ENCODE data around the gene VWA8. TPM values are rescaled to one million over a fixed set of nuclear protein-coding genes. Genes with fewer than 3 reads are reported as not detected.

VWA8 gene
- total and polyA plus RNA-seq, 2 experiments from 2014 or later, result 6.3 to 24.6 TPM

DNA sequence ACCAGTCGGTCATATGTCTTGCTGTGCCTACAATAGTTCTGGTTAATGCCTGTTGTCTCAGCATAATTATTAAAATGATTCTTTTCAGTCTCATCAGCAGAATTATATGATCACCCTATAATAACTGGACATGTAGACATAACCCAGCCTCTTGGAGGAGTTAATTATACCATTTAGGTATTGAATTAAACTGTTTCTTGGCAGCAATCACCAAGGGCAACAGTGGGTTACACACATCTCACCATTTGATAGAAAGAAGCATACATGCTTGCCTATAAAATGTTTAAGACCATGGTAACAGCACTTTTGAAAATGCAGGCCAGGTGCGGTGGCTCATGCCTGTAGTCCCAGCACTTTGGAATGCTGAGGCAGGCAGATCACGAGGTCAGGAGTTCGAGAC, 318.9 kb downstream of the VWA8 start:
- H3K4me2 ChIP-seq, result no peak overlapping the region
- no peak overlapping the region for H3K27ac Mint-ChIP-seq

More for the DNA sequence above, 318.9 kb downstream of the VWA8 start:
- Mint-ChIP-seq H3K9me3 (no peaks in the 10 kb centered on the region), H3K36me3 (ENCODE audit: low read depth) (no peaks in the 10 kb centered on the region), H3K4me1 (peaks cover 8% of the 10 kb centered on the region; the same call in 2 of the 3 replicates), H3K27me3 (ENCODE audit: insufficient read depth, low read depth, poor library complexity) (no peaks in the 10 kb centered on the region), H3K4me3 (no peak overlapping the region)
- no peak for TF ChIP-seq ZNF331 (CRISPR knock-in tag; IDR thresholded peaks at IDR 0.05; ENCODE audit: low read depth)
- TF ChIP-seq NANOG (IDR thresholded peaks at IDR 0.05; ENCODE audit: borderline replicate concordance), result no peak
- TF ChIP-seq JUNB (IDR thresholded peaks at IDR 0.05; ENCODE audit: unreplicated experiment), result no peak
- TF ChIP-seq STAT1 (IDR thresholded peaks at IDR 0.05; ENCODE audit: unreplicated experiment), result no peak
- TF ChIP-seq, protein P1, sequence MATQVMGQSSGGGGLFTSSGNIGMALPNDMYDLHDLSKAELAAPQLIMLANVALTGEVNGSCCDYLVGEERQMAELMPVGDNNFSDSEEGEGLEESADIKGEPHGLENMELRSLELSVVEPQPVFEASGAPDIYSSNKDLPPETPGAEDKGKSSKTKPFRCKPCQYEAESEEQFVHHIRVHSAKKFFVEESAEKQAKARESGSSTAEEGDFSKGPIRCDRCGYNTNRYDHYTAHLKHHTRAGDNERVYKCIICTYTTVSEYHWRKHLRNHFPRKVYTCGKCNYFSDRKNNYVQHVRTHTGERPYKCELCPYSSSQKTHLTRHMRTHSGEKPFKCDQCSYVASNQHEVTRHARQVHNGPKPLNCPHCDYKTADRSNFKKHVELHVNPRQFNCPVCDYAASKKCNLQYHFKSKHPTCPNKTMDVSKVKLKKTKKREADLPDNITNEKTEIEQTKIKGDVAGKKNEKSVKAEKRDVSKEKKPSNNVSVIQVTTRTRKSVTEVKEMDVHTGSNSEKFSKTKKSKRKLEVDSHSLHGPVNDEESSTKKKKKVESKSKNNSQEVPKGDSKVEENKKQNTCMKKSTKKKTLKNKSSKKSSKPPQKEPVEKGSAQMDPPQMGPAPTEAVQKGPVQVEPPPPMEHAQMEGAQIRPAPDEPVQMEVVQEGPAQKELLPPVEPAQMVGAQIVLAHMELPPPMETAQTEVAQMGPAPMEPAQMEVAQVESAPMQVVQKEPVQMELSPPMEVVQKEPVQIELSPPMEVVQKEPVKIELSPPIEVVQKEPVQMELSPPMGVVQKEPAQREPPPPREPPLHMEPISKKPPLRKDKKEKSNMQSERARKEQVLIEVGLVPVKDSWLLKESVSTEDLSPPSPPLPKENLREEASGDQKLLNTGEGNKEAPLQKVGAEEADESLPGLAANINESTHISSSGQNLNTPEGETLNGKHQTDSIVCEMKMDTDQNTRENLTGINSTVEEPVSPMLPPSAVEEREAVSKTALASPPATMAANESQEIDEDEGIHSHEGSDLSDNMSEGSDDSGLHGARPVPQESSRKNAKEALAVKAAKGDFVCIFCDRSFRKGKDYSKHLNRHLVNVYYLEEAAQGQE (IDR thresholded peaks at IDR 0.05; ENCODE audit: unreplicated experiment), result no peak
- TF ChIP-seq ZNF114 (CRISPR knock-in tag; IDR thresholded peaks at IDR 0.05), result no peak
- TF ChIP-seq, protein P2, sequence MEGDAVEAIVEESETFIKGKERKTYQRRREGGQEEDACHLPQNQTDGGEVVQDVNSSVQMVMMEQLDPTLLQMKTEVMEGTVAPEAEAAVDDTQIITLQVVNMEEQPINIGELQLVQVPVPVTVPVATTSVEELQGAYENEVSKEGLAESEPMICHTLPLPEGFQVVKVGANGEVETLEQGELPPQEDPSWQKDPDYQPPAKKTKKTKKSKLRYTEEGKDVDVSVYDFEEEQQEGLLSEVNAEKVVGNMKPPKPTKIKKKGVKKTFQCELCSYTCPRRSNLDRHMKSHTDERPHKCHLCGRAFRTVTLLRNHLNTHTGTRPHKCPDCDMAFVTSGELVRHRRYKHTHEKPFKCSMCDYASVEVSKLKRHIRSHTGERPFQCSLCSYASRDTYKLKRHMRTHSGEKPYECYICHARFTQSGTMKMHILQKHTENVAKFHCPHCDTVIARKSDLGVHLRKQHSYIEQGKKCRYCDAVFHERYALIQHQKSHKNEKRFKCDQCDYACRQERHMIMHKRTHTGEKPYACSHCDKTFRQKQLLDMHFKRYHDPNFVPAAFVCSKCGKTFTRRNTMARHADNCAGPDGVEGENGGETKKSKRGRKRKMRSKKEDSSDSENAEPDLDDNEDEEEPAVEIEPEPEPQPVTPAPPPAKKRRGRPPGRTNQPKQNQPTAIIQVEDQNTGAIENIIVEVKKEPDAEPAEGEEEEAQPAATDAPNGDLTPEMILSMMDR (conservative IDR thresholded peaks at IDR 0.05; ENCODE audit: low read depth in 2 of 2), result no peak
- TF ChIP-seq, protein P3, sequence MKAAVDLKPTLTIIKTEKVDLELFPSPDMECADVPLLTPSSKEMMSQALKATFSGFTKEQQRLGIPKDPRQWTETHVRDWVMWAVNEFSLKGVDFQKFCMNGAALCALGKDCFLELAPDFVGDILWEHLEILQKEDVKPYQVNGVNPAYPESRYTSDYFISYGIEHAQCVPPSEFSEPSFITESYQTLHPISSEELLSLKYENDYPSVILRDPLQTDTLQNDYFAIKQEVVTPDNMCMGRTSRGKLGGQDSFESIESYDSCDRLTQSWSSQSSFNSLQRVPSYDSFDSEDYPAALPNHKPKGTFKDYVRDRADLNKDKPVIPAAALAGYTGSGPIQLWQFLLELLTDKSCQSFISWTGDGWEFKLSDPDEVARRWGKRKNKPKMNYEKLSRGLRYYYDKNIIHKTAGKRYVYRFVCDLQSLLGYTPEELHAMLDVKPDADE (IDR thresholded peaks at IDR 0.05), result no peak
- TF ChIP-seq EZH2phosphoT487 (IDR thresholded peaks at IDR 0.05; ENCODE audit: unreplicated experiment), result no peak
- TF ChIP-seq, protein P4, sequence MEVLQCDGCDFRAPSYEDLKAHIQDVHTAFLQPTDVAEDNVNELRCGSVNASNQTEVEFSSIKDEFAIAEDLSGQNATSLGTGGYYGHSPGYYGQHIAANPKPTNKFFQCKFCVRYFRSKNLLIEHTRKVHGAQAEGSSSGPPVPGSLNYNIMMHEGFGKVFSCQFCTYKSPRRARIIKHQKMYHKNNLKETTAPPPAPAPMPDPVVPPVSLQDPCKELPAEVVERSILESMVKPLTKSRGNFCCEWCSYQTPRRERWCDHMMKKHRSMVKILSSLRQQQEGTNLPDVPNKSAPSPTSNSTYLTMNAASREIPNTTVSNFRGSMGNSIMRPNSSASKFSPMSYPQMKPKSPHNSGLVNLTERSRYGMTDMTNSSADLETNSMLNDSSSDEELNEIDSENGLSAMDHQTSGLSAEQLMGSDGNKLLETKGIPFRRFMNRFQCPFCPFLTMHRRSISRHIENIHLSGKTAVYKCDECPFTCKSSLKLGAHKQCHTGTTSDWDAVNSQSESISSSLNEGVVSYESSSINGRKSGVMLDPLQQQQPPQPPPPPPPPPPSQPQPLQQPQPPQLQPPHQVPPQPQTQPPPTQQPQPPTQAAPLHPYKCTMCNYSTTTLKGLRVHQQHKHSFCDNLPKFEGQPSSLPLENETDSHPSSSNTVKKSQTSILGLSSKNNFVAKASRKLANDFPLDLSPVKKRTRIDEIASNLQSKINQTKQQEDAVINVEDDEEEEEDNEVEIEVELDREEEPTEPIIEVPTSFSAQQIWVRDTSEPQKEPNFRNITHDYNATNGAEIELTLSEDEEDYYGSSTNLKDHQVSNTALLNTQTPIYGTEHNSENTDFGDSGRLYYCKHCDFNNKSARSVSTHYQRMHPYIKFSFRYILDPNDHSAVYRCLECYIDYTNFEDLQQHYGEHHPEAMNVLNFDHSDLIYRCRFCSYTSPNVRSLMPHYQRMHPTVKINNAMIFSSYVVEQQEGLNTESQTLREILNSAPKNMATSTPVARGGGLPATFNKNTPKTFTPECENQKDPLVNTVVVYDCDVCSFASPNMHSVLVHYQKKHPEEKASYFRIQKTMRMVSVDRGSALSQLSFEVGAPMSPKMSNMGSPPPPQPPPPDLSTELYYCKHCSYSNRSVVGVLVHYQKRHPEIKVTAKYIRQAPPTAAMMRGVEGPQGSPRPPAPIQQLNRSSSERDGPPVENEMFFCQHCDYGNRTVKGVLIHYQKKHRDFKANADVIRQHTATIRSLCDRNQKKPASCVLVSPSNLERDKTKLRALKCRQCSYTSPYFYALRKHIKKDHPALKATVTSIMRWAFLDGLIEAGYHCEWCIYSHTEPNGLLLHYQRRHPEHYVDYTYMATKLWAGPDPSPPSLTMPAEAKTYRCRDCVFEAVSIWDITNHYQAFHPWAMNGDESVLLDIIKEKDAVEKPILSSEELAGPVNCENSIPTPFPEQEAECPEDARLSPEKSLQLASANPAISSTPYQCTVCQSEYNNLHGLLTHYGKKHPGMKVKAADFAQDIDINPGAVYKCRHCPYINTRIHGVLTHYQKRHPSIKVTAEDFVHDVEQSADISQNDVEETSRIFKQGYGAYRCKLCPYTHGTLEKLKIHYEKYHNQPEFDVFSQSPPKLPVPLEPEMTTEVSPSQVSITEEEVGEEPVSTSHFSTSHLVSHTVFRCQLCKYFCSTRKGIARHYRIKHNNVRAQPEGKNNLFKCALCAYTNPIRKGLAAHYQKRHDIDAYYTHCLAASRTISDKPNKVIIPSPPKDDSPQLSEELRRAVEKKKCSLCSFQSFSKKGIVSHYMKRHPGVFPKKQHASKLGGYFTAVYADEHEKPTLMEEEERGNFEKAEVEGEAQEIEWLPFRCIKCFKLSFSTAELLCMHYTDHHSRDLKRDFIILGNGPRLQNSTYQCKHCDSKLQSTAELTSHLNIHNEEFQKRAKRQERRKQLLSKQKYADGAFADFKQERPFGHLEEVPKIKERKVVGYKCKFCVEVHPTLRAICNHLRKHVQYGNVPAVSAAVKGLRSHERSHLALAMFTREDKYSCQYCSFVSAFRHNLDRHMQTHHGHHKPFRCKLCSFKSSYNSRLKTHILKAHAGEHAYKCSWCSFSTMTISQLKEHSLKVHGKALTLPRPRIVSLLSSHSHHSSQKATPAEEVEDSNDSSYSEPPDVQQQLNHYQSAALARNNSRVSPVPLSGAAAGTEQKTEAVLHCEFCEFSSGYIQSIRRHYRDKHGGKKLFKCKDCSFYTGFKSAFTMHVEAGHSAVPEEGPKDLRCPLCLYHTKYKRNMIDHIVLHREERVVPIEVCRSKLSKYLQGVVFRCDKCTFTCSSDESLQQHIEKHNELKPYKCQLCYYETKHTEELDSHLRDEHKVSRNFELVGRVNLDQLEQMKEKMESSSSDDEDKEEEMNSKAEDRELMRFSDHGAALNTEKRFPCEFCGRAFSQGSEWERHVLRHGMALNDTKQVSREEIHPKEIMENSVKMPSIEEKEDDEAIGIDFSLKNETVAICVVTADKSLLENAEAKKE (CRISPR knock-in tag; IDR thresholded peaks at IDR 0.05), result no peak
- no peak for TF ChIP-seq POLR2AphosphoS5 (IDR thresholded peaks at IDR 0.05; ENCODE audit: low read depth)
- TF ChIP-seq EZH2 (IDR thresholded peaks at IDR 0.05; ENCODE audit: low read depth, unreplicated experiment), result no peak
- TF ChIP-seq CREB1 (CRISPR knock-in tag; IDR thresholded peaks at IDR 0.05; ENCODE audit: low read depth), result no peak
- DNase-seq (ENCODE audit: low spot score) (no peak), ATAC-seq (no peak)
- Histone ChIP-seq H3K9me2 (ENCODE audit: insufficient read depth) (no peaks in the 10 kb centered on the region), H2AFZ (no peak overlapping the region), H3F3A (replicated peaks; ENCODE audit: low read depth) (no peaks in the 10 kb centered on the region), H3K36me3 (ENCODE audit: insufficient read depth) (no peaks in the 10 kb centered on the region), H3K4me3 (no peak overlapping the region), H3K27ac (ENCODE audit: low read depth) (no peak overlapping the region), H4K20me1 (replicated peaks; ENCODE audit: insufficient read depth) (no peaks in the 10 kb centered on the region), H3K79me2 (replicated peaks; ENCODE audit: insufficient read depth) (no peaks in the 10 kb centered on the region), H3K27me3 (ENCODE audit: insufficient read depth) (no peaks in the 10 kb centered on the region), H3K4me1 (ENCODE audit: insufficient read depth) (peaks cover 5% of the 10 kb centered on the region; the same call in 1 of the 2 replicates)

All from GM23338 (cell line).